Inflammatory macrophage treated with lipopolysaccharide for 1 hour (primary cell): ENCODE data around the gene LRRC34.

ENCODE experiments used
- DNase-seq, 2 donors: peaks; one replicate each; pipeline ENCODE4 v3.0.0-alpha.2; 2020 to 2022

Gene LRRC34

DNA sequence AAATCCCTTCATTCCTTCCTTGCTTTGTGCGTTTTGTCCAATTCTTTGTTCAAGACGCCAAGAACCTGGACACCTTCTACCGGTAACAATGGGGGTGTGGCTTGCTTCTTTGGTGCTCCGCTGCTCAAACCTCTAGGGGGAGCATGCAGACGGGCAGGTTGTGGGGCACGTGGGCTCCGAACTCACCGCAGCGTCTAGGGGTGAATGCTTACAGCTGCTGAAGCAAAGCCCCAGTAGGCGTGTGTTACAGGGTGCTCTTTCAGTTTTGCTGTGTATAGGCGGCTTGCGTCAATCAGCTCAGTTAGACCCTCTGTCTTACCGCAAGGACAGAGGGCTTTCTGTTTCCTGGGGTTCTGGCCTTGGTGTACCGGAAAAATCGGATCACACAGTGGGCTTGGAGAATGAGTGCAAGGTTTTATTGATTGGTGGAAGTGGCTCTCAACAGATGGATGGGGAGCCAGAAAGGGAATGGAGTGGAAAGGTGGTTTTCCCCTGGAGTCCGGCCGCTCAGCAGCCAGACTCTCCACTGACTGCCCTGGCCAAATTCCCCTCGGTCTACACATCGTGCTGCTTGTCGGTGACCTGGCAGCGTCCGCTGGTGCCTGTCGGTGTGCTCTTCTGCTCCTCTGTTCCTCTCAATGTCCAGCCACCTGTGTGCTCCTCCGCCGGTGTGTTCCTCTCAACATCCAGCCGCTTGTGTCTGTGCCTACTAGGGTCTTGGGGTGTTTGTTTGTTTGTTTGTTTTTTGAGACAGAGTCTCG is 1.2 kb upstream of the LRRC34 start:
- DNase-seq, result peak; percentile 30

DNA sequence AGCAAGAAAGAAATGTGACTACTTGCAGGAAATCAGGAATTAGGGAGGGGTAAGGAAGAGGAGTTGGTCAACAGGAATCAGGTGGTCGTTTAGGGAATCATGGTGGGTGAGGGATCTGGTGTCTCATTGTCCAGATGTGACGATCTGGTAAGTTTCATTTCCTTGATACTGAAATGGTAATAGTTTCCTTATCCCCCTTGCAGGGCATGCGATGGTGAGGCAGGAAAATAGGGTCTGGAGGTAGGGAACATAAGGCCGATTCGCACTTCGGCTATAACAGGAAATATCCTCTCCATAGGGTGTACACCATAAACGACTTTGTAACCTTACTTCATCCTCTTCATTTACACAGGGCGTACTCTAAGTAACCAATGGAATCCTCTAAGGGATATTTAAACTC is 574 bp upstream of the LRRC34 start:
- no peak for DNase-seq

DNA sequence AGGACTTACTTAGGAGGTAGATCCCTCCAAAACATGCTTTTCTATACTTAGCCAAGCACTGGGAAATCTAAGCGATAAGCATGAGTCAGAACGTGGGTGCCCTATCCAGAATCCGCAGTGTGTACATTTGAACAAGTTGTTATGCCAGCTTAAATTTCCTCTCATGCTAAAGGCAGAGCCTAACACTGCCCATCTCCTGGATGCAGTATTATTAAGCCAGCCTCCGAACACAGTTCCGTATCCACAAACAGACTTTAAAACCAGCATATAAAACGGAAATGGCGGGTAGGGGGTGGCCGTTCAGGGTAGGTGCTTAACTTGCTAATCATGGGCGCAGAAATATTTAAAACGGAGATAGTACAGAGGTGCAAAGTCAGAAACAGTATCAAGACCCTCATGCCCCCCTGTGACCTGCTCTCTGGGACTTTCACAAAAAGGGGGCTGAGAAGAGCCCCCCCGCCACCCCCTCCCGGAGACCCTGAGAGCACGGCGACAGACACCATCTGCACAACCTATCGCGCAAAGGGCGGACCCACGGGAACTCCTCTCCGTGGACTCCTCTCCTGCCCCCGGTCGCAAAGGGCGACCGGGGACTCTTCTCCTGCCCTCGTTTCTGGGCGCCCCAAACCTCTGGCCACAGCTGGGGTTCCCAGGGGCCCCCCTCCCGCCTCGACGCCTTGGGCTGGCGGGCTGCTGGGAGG is 923 bp downstream of the LRRC34 start:
- DNase-seq, result peak; percentile 6 to 10

DNA sequence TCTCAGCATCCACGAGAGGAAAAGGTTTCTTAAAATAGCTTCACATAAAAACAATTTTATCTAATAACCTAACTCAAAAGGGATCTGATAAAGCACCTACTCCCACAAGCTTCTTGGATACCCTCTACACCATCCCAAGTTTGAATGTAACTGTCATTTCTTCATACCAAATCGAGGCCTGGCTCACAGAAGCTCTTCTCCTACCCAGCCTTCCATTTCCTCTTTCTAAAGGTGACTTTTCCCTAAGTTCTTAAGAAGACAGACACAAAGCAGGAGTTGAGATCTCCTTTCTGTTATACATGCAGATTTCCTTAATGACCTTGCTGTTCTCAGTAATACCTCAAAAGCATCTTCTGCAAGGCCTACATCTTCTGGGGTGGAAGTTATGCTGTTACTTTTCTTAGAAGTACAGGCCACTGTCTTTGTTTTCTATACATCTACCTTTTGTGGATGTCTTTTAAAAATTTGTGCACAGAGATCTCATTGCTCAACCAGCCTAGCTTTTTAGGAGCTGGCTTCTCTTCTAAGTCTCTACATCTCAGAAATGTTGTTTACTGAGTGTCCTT is 3.4 kb downstream of the LRRC34 start:
- no peak for DNase-seq

DNA sequence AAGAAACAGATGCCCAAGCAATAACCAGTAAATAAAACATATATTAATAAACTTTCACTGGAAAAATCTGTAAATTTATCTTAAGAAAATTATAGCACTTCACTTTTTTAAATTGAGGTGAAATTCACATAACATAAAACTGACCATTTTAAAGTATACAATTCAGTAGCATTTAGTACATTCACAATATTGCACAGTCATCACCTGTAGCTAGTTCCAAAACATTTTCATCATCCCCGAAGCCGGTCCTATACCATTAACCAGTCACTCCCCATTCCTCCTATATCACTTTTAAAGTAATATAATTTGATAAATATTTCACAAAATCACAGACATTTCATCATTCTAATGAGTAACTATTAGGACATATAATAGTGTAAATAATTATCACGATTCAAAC is 8.0 kb downstream of the LRRC34 start:
- DNase-seq, result no peak

DNA sequence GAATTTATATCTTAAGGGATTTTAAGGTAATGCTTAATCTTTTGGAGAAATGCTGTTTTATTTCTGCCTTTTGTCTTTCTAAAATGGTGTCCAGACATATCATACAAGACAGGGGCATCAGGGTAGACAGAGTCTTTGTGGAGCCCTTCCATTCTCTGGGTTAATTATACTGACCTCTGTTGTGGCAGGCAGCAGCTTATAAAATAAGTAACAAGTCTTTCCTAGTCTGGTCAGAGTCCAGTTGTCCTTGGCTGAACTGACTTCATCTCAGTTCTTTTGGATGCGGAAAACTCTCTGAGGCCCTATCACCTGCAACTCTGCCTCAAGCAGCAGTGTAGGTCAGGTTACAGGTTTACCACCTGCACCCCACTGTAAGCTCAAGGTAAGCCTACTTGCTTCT is 20.3 kb downstream of the LRRC34 start:
- no peak for DNase-seq

DNA sequence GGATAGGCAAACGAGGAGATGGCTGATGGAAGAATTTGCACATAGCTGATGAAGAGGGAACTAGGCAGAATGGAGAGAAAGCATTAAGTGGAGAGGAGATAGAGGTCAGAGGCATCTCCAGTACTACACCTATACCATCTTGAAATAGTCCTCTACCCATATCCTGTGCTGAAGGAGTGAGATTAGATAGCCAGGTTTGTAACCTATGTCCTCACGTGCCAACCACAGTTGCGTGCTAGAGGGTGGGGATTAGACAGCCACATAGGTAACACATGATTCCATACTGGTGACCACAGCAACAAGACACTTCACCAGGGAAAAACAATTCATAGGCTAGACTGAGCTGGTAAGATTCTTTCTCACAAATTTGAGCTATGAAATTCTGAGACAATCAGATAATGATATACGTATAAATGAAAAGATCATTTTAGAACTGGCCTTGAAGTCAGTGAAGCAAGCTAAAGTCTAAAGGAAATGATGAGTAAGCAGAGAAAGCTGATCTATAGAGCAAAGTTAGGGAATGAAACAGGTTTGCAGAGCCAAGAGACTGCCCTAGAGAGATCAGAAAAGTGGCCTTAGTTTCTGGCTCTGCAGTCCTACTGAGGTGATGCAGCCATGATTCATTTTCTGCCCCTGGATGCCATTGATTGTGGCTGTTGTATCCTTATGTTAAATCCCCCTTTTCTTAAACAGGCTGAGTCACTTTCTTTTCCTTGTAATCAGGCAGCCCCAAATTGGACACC is 21.8 kb downstream of the LRRC34 start:
- DNase-seq, result no peak

DNA sequence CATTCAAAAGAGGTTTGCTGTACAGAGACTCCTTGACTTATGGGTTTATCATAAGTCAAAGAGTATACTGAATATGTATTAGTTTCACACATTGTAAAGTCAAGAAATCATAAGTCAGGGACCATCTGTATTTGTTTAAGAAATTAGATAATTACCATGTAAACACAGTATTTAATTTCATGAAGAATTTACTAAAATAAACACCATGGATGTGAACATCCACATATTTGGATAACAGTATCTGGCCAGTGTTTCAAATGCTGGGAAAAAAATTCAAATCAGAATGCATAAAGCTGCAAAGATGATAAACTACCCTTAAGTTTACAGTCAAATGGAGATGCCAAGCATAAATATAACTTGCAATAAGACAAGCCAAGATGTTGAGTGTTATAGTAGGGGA is 22.5 kb downstream of the LRRC34 start:
- DNase-seq, result no peak

DNA sequence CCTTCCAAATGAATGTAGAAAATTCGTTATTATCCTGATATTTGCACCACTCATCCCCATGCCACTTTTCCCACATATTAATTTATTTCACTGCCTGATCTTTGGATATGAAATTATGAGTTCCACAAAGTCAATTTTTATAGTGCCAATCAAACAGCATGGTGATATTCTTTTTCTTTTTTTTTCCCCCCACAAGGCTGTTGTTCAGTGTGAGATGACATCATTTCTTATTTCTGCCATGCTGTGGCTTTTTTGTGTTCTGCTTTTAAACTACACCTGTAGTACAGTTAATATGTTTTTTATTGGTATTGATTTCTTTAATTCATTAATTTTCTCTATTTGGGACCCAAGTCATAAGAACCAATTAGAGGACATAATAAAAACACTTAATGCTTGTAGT is 24.9 kb downstream of the LRRC34 start:
- no peak for DNase-seq

DNA sequence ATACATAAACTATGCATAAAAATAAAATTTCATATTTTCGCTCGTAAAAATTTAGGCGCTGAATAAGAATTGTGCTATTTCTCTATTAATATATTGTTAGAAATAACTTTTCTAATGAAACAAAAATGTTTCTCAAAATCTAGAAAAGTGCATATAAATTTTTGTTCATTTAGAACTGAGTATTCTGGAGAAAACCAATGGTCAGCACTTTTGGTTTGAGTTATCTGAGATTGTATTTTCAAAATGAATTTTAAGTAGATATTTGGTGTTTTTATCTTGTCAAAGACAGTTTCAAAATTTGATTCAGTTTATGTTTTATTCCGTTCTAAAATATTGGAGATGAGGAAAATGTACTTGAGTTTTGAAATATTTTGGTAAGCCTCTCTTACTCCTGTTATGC is 25.6 kb downstream of the LRRC34 start:
- no peak for DNase-seq

DNA sequence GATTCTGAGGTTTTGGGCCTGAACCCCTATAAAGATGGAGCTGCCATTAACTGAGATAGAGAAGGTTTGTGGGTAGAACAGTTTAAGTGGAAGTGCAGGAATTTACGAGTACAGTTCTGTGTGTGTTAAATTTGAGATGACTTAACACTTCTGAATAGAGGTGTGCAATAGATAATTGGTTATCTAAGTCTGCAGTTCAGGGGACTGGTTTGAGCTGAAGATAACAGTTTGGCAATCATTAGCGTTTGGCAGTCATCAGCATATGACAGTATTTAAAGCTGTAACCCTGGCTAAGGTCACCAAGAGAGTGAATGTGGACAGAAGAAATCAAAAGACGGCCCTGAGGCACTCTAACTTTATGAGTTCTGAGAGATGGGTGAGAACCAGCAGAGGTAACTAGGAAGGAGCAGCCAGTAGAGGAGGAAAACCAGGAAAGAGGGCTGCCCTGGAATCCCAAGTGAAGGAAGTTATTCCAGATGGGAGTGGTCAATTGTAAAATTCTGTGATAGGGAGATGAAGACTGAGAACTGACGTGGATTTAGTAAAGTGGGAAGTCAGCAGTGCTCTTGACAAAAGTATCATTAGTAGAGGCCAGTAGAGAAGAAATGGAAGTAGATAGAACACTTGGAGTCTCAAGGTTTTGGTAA is 31.4 kb downstream of the LRRC34 start:
- DNase-seq, result no peak

DNA sequence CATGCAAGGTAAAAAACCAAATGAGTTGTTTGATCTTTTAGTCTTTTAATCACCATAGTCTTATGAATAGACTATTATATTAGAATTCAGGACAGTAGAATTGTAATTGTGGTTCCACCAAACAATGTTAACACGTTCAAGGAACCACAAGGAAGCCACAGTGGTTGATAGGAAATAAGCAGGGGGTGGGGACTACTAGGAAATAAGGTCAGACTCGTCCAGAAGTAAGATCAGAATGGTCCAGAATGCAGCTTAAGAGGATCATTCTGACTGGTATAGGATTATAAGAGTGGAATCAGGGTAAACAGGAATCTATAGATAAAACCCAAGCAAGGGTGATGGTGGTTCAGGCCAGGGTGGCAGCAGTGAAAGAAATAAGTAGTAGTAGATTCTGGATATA is 32.0 kb downstream of the LRRC34 start:
- DNase-seq, result no peak

DNA sequence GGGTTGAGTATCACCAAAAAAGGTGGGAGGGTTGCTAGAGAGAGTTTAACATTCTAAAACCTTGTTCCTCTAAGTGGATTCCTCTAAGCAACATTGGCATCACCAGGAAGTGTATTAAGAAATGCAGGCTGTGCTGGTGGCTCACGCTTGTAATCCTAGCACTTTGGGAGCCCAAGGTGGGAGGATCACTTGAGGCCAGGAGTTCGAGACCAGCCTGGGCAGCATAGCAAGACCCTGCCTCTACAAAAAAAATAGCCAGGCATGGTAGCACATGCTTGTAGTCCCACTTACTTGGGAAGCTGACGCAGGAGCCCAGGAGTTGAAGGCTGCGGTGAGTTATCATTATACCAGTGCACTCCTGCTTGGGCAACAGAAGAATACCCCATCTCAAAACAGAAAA is 34.9 kb downstream of the LRRC34 start:
- DNase-seq, result no peak

DNA sequence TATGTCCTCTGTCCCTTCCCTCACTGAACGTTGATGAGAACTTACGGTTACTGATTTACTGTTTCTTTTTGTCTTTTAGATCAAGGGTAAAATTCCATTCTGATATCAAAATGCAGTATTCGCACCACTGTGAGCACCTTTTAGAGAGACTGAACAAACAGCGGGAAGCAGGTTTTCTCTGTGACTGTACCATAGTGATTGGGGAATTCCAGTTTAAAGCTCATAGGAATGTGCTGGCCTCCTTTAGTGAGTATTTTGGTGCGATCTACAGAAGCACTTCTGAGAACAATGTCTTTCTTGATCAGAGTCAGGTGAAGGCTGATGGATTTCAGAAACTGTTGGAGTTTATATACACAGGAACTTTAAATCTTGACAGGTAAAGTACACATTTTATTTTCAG is 38.5 kb downstream of the LRRC34 start:
- no peak for DNase-seq

DNA sequence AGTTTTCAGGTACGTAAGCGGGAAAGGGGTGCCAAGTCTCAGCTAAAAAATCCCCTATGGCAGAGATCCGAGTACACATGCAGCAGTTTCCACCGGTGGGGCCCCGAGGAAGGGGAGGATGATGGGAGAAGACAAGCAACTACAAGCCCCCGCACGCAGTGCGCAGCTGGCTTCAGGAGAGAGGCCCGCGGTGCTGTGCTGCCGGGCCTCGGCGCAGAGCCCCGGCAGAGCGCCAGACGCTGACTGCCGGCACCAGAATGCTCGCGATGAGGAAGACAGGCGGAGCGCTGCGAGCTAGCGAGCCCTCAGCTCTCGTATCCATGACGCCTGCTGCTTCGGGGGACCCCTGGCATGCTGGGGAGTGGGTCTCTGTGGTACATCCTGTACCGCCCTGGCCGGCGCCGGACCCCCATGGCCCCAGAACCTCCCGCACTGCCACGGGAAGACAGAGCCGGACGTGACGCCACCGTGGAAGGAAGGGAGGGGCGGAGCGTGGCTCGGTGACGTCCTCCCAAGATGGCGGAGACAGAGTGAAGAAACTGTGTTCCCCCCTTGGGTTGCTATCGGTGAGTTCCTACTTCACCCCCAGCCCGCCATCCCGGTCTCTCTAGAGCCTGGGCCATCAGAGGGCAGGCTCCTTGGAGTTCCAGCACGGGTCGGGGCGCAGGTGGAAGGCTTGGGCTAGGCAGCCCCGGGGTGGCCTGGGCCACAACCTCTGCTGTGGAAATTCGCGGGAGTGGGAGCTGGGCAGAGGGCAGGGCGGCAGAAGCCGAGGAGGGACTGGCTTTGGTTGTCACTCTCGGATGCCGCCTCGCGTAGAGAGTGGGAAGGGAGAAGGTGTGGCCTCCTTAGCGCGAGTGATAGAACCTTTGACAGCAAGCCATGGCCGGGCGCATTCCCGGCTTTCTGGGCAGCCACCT is 39.5 kb downstream of the LRRC34 start, which contains the start of gene MYNN:
Gene MYNN, plus strand, starts transcription at position 500 of the 920 bp plus-strand sequence. CDS start 900 bp downstream, outside the sequence.
- peak; percentile 87 to 94 for DNase-seq

DNA sequence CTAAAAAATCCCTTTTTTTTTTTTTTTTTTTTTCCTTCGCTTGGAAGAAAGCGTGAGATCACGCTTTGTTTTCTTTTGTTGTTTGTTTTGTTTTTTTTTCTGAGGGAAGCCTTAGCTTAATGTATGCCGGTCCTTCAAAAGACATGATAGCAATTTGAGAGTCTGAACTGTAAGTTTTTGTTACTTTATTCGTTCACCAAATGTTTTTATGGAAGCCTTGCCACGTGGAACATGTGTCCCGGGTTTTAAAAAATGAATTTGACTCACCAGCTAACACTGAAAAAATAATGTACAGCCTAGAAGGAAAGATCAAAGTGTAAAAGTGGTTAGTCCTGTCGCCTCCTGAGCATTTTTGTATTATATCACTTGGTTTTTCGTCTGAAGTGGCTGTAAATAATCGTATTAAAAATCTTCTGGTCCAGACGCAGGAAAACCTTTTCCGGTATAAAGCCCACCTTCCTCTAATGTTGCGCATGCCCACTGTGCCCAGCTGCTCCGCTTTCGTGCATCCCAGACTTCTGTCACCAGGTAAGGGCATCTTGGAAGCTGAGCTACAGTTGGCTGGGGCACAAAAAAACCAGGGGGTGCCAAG is 40.3 kb downstream of the LRRC34 start:
- peak; percentile 52 to 55 for DNase-seq

DNA sequence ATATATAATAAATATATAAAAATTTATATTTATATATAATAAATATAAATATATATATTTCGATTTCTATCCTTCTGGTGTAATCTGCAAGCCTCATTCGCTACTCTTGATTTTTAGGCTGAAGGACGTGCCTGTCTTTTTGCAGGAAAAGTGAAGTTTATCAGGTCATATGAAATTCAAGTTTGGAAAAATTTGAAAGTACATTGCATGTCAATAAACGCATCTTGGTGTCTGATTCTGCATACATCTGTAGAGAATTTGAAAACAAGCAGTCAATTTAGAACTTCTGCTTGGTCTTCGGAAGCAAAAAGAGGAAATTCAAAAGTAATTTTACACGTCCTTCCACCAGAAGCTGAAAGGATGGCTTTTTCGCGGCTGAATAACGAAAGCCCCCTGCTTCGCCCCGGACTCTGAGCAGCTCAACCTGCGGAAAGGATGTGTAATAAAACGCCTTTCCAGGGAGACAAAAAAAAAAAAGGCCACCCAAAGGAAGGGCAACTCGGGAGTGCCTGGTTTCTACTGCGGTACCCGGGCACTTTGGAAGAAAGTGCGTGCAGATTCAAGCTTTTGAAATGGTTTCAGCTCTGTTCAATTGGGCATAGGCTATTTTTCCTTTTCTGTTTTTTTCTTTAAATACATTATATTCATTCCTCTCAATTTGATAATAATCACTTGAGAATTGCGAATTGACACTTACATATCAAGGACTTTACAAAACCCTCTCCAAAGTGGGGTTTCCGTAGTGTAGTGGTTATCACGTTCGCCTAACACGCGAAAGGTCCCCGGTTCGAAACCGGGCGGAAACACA is 41.0 kb downstream of the LRRC34 start:
- peak; percentile 66 to 96 for DNase-seq

DNA sequence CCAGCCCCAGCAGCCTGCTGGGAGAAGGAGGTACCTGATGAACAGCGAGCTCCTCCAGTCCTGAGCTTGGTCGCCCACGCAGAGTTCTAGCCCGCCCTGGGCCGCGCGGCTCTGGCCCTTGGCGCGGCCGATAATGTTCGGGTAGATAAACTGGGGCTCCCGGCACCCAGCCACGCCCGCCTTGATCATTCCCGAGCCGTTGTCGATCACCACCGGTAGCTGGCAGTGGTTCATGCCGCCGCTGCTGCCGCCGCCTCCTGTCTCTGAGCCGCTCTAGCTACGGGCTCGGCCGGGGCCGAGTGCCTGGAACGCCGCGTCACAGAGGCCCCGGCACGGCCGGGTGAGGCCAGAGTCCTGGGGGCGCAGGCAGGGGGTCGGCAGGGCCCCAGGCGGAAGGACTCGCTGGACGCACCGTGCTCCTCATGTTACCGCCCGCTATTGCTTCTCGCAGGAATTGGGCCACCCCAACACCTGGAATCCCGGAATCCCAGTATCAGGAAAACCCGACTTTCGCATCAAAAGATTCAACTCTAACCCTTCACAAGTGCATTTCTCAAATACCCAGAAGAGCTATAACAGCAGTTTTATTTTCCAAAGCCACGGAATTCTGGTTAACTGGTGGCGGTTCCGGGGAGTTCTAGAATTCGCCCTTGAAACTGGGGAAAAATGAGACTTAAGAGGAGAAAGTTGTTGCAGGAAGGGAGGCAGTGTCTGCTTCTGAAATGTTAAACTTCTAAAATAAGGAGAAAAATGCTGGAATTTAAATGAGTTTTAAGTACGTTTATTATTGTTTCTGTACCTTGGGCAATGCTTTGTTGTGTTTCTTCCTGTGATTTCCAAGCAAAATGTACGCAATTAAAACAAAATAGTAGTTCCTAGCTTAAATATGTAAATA is 43.2 kb downstream of the LRRC34 start, which contains the start of gene ACTRT3:
Gene ACTRT3, minus strand, starts transcription at position 275 of the 895 bp plus-strand sequence. Its CDS starts 41 bp downstream, at position 234.
- peak; percentile 47 to 66 for DNase-seq
